OCI-LY7 (cell line): ENCODE results near the gene SERINC2.

Source experiments
- EZH2phosphoT487 ChIP-seq: fragments of 200-600 bp; sonication (generic); IDR thresholded peaks from 2 replicates; pipeline ENCODE4 v1.6.1; 2018; ENCODE audit warnings: low read depth, borderline replicate concordance, mild to moderate bottlenecking, mixed run types, antibody characterized with exemption, low read length, moderate library complexity, mixed read lengths
- TF ChIP-seq, protein P1 (sequence below): fragments of 200-600 bp; sonication (generic); conservative IDR thresholded peaks from 2 replicates; pipeline ENCODE4 v1.5.1; 2014; ENCODE audit warnings: mild to moderate bottlenecking, antibody characterized with exemption, low read length, moderate library complexity, mixed read lengths

DNA sequence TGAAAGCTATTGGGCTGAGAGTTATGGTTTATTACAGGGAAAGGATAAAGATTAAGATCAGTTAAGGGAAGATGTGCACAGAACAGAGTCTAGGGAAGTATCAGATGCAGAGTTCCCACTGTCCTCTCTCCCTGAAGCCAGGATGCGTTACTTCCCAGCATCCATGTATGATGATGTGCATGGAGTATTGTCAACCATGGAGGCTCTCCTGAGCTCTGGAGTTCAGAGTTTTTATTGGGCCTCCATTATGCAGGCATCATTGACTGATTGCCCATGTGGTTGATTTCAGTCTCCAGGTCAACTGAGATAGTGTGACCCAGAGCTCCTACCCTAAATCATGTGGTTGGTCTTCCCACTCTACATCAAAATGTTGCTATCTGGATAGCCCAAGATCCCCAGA, 30.7 kb downstream of the SERINC2 start:
- TF ChIP-seq, protein P1, sequence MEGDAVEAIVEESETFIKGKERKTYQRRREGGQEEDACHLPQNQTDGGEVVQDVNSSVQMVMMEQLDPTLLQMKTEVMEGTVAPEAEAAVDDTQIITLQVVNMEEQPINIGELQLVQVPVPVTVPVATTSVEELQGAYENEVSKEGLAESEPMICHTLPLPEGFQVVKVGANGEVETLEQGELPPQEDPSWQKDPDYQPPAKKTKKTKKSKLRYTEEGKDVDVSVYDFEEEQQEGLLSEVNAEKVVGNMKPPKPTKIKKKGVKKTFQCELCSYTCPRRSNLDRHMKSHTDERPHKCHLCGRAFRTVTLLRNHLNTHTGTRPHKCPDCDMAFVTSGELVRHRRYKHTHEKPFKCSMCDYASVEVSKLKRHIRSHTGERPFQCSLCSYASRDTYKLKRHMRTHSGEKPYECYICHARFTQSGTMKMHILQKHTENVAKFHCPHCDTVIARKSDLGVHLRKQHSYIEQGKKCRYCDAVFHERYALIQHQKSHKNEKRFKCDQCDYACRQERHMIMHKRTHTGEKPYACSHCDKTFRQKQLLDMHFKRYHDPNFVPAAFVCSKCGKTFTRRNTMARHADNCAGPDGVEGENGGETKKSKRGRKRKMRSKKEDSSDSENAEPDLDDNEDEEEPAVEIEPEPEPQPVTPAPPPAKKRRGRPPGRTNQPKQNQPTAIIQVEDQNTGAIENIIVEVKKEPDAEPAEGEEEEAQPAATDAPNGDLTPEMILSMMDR: no peak
- TF ChIP-seq EZH2phosphoT487: no peak
